HepG2 (cell line): ENCODE data around the gene CCL19. TPM values are rescaled to one million over a fixed set of nuclear protein-coding genes. Genes with fewer than 3 reads are reported as not detected.

Experiments
- AHDC1 ChIP-seq: sonication (generic); formaldehyde crosslinking; IDR thresholded peaks from 2 replicates; pipeline ENCODE4 v1.5.1; 2020; ENCODE audit warnings: mild to moderate bottlenecking, missing genetic modification reagents, borderline replicate concordance
- ARID4A ChIP-seq: sonication (generic); formaldehyde crosslinking; IDR thresholded peaks from 2 replicates; pipeline ENCODE4 v1.5.0; 2020; ENCODE audit warnings: mild to moderate bottlenecking, missing genetic modification reagents, borderline replicate concordance
- ESRRA ChIP-seq: sonication (generic); formaldehyde crosslinking; IDR thresholded peaks from 2 replicates; pipeline ENCODE4 v1.5.1; 2020; ENCODE audit warnings: mild to moderate bottlenecking, low read depth, missing genetic modification reagents
- JUND ChIP-seq: sonication (generic); formaldehyde crosslinking; IDR thresholded peaks from 2 replicates; pipeline ENCODE4 v1.8.0; 2022; ENCODE audit warnings: mild to moderate bottlenecking, missing genetic modification reagents
- MBD4 ChIP-seq: IDR thresholded peaks from 2 replicates; pipeline ENCODE4 v1.6.1; 2012; ENCODE audit warnings: low read length, inconsistent platforms, borderline replicate concordance
- POLR2G ChIP-seq: fragments of 200-400 bp; formaldehyde crosslinking; IDR thresholded peaks from 2 replicates; pipeline ENCODE4 v1.6.1; 2018; ENCODE audit warnings: mild to moderate bottlenecking, low read depth, low read length, moderate library complexity
- PREB ChIP-seq: sonication (generic); formaldehyde crosslinking; IDR thresholded peaks from 2 replicates; pipeline ENCODE4 v1.4.0; 2020; ENCODE audit warnings: missing genetic modification reagents
- ZBTB26 ChIP-seq: IDR thresholded peaks from 2 replicates; pipeline ENCODE4 v1.6.1; 2016; ENCODE audit warnings: missing compliant biosample characterization, missing genetic modification reagents, borderline replicate concordance
- ZBTB44 ChIP-seq: sonication (generic); formaldehyde crosslinking; IDR thresholded peaks from 2 replicates; pipeline ENCODE4 v1.4.0; 2020; ENCODE audit warnings: missing genetic modification reagents
- polyA plus RNA-seq, 8 experiments: library from polyadenylated mRNA; depleted of rRNA in 3 of 8; stranded (reverse) in 7 of 8; unstranded in 1 of 8; fragments of >200 nt; fragmentation: Illumina TruSeq in 4 of 8; extraction: Trizol in 4 of 8; gene quantifications; 2 replicates each; pipeline versions ENCODE4 v1.2.1 to v1.2.3, GENCODE V29; 2011 to 2016; ENCODE audit warnings: low read depth in 4 of 8, missing spikeins in 1 of 8, mixed read lengths in 1 of 8; ENCODE audit not compliant: insufficient read depth in 1 of 8
- total RNA-seq, 5 experiments: library from RNA; depleted of rRNA; stranded (reverse); fragments of >200 nt; fragmentation: Illumina TruSeq; extraction: Trizol; gene quantifications; 2 replicates each; pipeline ENCODE4 v1.2.3, GENCODE V29; 2016; ENCODE audit warnings: low read depth in 1 of 5

The CCL19 gene
- total and polyA plus RNA-seq, 2 of the 13 experiments (the other 11 are each of a cell fraction or from before 2014, with no cell fraction given), result not detected

GRCh38 chr9:34646211-34647083, 44.6 kb downstream of the CCL19 start, which contains the start of gene GALT (continued):
- TF ChIP-seq PREB (CRISPR knock-in tag) (no peak), ZBTB44 (CRISPR knock-in tag) (no peak), ZBTB26 (peak; percentile 40; the same call in 1 of the 2 replicates), AHDC1 (CRISPR knock-in tag) (peak; percentile 56; the same call in 1 of the 2 replicates), ARID4A (peak; percentile 92), POLR2G (peak; percentile 87), JUND (CRISPR knock-in tag) (0 out of 2 replicates have a peak, but pooled peaks have one; percentile 37), ESRRA (CRISPR knock-in tag) (0 out of 2 replicates have a peak, but pooled peaks have one; percentile 14), MBD4 (no peak)
